ENCODE results near the gene USP10.

GRCh38 chr16:84712138-84712671, 12.4 kb downstream of the USP10 start:
- no peak for TF ChIP-seq YY1 (IDR thresholded peaks at IDR 0.05; ENCODE audit: insufficient read depth, insufficient read length)
- TF ChIP-seq SUZ12 (IDR thresholded peaks at IDR 0.05; ENCODE audit: extremely low read depth, insufficient read depth, insufficient read length), result no peak

Measured in NT2/D1 (cell line).